ENCODE data around the gene RAI1.

RAI1 gene

DNA sequence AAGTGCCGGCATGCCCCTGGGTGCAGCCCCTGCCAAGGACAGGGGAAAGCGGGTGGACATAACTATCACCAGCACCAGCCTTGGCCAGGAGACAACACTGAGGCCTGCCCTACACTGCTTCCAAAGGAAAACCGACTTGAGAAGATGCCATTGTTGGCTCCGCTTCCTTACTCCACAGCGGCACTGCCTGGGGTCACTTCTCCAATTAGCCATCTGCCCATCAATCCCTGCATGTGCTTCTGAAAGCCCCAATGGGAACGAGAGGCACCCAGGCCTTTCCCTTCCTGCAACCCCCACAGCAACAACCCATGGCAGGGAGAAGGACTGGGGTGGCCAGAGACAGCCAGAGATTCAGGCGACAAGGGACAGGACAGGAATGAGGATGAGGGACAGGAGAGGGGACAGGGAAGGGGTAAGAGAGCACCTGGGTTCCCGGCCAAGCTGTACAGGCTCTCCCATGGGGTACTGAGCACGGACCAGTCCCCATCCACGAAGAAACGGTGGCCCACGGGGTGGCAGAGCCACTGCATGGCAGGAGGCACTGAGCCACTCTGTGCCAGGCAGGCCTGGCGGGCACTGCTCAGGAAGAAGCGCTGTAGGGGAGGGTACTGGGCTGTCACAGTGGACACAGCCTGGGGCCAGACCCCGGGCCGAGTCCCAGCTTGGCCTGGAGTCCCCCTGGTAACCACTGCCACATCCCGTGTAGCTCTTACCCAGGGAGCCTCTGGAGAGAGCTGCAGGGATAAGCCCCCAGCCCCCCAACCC is 134.4 kb downstream of the RAI1 start:
- DNase-seq (ENCODE audit: low spot score) = no peak

DNA sequence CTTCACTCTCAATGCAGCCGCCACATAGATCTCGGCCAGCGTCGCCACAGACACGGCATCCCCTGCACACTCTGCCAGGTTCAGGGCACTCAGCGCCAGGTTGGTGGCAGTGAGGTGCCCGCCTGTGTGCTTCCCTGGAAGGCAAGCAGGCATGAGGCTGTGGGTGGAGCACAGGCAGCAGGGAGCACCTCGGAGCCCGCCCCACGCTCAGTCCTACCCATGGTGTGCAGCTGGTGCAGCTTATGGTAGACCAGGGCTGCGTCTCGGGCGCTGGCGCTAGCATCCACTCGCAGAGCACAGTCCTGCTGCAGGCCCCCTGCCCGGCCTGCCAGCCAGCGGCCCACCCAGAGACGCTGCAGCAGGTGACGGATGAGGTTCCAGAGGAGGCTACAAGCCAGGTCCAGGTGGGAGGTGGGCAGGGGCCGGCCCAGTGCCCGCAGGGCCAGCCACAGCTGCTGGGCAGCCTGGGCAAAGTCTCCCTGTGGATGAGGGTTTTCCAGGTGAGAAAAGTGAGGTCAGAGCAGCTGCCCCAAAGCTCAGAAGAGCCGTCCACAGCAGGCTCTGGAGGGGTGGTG is 135.1 kb downstream of the RAI1 start:
- peak; percentile 69 for DNase-seq (ENCODE audit: low spot score)

DNA sequence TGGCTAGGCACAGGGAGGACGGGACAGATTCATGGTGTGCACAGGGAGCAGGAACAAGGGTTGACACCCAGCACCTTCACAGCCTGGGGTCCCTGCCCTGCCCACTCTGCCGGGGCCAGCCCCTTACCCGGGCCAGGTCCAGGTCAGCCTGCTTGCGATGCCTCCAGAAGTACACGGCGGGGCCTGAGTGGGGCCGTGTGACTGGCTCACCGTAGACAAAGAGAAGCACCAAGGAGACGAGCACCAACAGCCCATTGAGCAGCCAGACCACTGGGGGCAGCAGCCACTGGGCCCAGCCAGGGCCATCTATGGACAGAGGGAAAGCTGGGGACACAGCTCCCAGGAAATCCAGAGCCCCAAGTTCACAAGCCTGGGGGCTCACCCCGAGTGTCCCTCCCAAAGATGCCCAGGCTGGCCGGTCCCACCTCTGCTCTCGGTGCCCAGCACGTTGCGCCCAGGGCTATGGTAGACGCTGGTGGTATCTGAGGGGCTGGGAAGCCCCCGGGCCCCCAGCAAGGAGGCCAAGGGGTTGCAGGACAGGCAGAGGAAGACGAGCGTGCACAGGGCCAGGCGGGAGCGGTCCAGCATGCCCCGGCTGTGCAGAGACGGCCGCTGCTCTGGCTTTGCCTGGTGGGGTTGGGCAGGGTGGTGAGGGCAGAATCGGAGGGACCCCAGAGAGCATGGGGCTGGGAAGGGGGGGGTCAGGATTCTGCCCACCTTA is 135.7 kb downstream of the RAI1 start:
- DNase-seq (ENCODE audit: low spot score) = no peak

DNA sequence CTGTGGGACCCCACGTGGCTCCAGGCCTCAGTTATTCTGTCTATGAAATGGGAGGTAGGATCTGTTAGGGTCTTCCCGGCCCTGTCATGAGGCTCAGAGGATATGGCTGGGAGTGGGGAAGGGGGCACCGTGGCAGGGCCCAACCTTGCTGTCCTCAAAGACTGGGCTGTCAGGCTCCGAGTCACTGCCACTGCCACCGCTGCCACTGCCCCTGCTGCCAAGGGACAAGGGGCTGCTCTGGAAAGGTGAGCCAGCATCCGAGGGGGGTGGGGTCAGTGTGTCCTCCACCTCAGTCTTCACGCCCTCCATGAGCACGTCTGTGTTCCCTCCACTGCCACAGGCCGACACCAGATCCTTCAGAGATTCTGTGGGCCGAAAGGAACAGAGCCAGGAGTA is 136.3 kb downstream of the RAI1 start:
- no peak for DNase-seq (ENCODE audit: low spot score)

DNA sequence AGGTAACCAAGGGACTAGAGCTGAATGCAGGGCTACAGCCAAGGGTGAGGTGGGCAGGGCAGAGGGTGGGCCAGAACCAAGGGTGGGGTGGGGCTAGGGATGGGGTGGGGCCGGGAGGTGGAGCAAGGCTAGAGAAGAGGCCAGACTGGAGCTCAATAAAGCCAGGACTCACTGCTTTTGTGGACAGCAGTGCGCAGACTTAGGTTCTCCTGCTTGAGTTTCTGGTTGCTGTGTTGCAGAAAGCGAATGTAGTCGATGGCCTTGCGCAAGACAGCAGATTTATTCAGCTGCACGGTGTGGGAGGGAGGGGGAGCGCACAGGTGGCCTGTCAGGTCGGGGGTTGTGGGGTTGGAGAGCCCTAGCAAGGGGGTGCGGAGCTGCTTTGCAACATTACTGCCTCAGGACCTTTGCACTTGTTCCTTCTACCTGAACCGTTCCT is 136.8 kb downstream of the RAI1 start:
- no peak for DNase-seq (ENCODE audit: low spot score)

DNA sequence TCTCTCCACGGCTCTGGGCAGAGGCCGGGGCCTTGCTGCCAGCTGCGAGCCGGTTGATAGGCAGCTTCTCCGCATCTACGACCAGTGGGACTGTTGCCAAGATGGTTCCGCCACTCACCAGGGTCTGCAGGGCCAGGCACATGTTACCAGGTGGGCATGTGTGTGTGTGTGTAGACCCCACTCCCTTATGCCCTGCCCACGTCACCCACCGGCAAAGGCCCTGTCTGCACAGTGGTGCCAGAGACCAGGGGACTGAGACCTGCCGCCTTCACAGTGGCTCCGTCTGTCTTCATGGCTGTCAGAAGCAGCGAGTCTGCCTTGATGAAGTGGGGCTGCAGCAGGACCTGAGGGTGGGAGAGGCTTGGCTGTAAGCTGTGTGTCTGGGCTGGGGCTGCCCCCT is 137.9 kb downstream of the RAI1 start:
- DNase-seq (ENCODE audit: low spot score) = no peak

DNA sequence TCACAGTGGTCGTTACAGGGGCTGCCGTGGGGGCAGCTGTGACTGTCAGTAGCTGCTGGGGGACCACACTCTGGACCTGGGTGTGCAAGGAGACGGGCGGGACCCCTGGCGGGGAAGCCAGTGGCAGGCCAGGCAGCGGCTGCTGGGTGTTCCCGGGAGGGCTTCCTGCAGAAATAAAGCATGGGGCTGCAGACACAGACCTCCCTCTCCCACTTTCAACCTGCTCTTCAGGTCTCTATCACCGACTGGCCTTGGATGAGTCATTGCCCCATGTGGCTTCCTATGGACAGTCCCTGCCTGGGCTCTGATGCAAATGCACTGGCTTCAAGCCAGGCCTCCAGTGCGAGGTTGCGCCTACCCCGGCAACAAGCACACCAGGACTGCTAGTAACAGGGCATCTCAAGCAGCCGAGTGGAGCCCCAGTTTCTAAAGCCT is 138.3 kb downstream of the RAI1 start:
- peak; percentile 73 for DNase-seq (ENCODE audit: low spot score)

DNA sequence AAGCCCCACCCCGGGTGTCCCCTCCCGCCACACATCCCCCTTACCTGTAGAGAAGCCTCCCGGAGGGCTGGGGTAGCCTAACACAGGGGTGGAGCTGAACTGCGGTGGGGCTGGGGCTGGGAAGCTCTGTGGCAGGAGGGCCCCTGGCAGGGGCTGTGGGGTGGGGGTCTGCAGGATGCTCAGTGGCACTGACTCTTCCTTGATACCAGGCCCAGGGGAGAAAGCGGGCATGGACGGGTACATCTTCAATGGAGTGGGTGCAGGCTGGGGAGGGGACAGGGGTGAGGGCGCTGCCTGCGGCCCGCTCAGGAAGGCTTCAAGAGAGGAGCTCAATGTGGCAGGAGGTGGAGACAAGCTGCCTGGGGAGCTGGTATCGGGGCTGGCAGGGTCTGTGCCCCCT is 138.8 kb downstream of the RAI1 start:
- no peak for DNase-seq (ENCODE audit: low spot score)

DNA sequence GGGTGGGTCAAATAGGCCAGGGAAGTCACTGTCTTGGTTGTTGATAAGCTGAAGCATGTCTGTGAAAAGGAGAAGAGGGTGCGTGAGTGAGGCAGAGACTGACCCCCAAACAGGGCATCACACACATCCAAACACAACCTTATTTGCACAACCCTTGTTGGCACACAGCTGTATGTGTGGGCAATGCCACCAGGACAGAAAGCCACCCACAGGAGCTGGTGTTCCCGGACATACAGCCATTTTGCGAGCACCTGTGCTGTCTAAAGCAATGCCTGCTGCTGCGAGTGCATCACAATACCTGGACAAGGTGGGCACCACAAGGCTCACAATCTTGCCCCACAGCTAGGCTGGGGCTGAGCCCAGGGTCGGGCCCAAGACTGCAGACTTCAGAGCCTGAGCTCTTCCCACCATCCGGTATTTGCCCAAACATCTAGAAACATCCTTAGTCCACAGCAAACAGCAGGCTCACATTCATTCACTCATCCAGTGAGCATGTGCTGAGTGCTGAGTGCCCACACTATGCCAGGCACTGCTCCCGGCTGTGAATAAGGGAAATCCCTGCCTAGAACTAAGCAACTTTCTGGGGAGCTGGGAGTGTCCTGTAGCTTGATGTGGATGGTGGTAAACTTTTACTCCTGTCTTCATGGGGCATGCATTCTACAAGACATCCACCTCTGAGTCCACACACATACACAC is 139.4 kb downstream of the RAI1 start:
- no peak for DNase-seq (ENCODE audit: low spot score)

DNA sequence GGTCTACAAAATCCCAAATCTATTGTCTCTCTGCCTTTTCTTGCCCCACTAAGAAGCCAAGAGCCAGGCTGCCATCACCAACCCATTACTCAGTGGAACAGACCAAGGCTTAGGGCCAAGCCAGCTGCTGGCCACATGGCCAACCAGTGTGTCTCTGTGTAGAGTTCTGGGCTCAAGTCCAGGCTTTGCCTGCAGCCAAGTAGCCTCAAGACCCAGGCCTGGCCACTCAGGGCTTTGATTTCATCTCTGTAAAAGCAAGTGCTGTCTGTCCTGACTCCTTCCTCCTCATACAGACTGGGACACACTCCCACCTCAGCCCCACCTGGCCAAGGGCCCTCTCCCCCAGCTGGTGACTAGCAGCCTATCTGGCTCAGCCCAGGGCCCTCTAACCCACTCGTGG is 140.9 kb downstream of the RAI1 start:
- DNase-seq (ENCODE audit: low spot score) = peak; percentile 97

DNA sequence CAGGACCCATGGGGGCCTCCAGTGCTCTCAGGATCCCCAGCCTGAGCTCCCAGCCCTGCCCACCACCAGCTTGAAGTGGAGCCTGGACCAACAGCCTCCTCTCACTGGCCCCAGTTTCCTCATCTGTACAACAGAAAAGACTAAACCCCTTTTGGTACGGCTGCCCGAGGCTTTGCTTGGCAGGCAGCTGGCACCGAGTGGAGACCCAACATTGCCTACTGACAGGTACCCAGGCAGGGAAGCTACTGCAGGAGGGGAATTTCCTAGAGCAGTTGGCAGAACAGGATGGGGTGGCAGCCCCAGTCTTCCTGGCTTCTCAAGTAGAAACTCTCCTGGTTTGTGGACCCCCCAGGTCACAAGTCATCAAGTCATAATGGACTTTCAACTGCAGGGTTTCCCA is 141.4 kb downstream of the RAI1 start:
- DNase-seq (ENCODE audit: low spot score) = no peak

DNA sequence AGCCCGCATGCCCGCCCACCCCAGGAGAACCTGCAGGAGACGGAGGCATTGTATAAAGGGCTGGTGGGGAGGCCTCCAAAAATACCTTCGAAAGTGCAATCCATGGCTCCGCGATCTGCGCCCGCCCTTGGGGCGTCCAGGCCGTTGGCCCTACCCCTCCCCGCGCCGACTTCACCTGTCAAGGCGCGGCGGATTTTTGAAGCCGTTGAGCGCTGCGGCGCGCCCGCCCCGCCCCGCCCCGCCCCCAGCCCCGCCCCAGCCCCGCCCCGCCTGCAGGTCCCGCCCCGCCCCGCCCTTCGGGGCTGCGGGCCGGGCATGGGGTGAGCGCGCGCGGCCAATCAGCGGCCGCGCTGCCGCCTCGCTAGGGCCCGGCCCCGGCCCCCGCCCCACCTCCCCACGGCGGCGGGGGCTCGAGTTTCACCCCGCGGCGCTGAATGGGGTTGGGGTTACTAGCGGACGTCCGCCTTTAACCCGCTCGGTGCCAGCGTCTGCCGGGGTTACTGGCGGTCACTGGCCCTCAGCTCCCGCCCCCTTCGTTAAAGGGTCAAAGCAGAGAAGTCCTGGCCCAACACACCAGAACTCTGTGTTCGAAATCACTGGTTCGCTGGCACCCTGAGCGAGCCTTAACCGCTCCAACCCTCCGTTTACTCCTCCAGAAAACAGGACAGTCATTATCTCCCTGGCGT is 142.3 kb downstream of the RAI1 start:
- peak; percentile 87 for DNase-seq (ENCODE audit: low spot score)

DNA sequence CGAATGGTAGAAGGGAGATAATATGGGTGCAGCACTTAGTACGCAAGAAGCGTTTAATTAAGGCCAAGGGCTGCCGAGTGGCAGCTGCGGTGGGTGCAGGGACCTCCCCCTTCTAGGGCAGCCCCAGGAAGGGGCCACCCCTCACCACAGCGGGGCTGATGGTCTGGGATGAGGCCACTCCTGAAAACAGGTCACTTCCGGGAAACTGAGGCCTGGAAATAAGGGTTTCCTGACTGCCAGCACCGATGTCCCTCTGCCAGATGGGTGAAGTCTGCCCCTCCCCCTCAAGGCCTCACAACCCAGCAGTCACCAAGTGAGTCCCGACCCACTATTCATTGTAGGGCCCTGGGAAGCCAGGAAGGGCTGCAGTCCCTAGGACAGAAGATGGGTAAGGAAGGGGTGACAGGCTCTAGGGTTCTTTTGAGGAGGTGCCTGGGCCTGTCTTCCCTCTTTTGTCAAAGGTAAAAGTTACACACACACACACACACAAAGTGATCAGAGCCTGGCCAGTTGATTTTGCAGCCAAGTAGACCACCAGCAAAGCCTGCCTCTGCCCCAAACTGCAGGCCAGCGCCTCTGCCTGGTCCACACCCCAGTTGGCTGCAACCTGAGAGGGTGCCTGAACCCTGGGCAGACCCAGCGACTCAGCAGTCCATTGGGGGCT is 143.0 kb downstream of the RAI1 start:
- peak; percentile 55 for DNase-seq (ENCODE audit: low spot score)

DNA sequence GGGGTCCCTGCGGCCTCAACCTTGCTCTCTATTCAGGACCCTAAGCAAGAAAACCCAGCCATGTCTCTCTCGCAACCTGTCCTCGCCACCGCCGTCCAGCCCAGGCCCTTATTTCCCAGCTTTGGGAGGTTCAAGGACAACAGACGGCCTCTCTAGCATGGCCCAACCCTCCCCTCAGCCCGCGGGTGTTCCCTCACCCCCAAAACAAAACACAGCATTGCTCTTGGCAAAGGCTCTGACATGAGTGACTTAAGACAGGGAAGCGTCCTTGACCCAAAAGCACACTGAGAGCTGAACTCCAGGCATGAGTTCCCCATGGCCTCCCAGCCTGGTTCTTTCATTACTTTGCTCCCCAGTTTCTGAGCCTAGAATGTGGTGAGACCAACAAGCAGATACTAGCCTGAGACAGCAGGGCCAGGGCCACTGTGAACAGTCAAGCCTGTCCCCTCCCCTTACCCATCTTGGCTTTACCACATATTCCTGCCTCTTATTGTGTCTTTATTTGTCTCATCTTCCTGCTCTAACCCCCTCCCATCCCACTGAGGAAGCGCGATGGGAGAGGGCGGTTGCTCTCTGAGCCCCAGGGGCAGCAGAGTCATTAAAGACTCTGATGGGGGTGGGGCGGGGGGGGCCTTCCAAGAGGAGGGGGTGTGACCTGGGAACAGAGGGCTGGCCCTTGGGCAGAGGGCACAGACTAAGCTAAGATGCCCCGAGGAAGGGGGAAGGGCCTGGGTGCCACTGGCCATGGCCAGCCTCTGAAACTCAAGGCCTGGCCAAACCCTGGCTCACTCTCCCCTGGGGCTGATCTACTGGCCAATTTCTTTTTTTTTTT is 143.7 kb downstream of the RAI1 start:
- no peak for DNase-seq (ENCODE audit: low spot score)

DNA sequence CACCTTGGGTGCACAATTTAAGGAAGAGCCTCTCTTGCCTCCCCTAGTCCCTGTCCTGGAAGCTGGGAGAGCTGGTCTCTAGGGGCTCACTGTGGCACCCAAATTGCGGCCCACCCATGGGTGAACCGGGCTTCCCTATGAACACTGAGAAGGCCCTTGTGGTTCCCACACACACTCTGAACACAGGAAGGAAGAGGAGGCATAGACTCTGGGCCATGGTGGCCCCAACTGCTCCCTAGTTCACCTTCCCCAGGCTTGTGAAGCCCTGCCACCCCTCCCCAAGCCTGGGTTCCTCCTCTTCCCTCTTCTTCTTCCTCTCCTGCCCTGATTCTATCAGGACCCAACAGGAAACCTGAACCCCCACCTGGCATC is 145.1 kb downstream of the RAI1 start:
- no peak for DNase-seq (ENCODE audit: low spot score)

DNA sequence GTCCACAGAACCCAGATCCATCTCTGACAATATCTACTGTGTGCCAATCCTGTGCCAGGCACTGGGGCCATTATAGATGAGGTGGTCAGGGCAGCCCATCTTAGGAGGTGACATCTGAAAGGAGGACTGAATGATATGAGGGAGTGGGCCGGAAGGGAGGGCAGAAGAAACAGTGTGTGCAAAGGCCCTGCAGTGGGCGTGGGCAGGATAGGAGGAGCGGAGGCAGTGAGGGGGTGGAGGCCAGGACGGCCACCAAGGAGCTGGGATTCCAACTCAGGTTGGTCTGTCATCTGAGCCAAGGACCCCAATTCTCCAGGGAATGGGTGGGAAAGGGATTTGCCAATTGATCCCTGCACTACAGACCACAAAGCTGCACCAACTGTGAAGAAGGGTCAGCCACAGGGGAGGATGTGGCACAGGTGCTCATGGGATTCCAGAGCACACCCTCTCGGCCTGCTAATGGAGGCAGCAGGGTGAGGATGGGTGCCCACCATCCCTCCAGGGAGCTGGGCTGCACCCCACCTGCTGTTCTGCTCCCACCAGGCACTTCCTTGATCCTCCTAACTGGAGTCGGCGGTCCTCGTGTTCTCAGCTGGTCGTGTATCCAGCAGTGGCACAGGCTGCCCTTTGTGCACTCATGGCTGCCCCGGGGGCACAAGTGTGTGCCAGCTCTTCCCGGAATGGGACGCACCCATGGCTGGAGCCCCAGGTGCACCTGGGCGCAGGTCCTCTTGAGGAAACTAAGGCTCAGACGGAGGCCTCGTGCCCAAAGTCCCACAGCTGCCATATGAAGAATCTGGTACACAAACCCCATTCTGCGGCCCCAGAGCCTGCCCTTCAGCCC is 145.9 kb downstream of the RAI1 start:
- no peak for DNase-seq (ENCODE audit: low spot score)

DNA sequence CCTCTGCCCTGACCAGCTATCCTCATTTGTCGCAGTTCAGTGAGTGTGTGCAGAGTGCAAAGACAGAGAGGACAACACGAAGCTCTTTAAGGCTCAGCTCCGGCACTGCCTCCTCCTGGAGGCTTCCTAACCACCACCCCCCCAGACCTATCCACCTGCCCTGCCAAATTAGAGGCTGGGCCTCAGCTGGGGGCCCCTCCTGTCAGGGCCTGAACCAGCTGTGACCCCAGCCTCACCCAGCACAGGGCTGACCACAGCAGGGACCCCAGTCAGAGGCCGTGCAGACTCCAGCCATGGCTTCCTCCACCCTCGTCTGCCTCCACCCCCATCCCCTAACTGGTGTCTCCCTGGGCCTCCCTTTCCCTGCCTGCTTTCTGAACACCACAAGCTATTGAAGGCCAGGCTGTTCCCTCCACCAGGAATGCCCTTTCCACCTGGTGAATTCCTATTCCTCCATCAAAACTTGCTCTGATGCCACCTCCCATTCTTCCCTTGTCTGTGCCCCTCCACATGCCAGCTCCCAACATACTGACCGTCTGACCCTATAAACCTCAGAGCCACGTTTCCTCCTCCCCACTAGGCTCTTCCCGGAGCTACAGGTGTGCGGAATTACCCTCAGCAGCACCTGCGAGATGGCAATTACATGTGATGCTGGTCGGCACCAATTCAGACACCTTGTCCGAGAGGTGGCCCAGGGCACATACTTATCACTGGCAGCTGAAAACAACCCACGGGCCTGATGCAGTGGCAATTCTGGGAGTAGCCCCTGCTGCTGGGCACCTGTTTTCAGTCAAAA is 146.8 kb downstream of the RAI1 start:
- no peak for DNase-seq (ENCODE audit: low spot score)

DNA sequence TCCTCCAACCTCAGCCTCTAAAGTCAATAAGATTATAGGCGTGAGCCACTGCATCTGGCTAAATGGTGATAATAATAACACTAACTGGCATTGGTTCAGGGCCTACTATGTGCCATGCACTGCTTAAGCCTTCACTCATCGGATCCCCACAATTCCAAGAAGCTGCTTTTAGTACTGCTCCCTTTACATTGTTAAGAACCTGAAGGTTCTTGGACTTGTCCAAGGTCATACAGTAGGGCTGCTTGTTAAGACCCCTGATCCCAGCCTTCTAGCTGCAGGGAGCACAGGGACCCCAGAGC is 149.0 kb downstream of the RAI1 start:
- no peak for DNase-seq (ENCODE audit: low spot score)

DNA sequence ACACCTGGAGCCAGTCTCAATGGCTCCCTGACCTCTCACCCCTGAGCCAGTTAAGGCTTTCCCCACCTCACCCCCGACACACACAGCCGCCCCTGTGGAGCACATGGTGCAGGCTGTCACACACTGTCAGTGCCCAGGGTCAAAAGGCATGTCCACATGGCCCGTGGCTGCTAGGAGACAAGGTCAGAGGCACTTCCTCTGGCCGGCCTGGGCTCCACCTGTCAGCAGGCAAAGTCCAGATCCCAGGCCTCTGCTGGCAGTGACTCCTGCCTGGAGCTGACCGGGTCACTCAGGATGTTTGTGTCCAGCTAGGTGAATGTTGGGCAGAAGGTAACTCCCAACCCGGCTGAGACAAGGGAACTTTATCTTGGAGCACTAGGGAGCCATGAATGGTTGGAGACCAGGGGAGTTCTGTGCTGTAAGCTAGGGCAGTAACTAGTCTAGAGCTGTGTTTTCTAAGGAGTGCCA is 149.5 kb downstream of the RAI1 start:
- no peak for DNase-seq (ENCODE audit: low spot score)
